ENCODE results near the gene CRB1.

Gene CRB1

GRCh38 chr1:197422993-197423392, 154.9 kb downstream of the CRB1 start:
- no peaks in the 10 kb centered on the region for H3K79me2 ChIP-seq (ENCODE audit: insufficient read depth, low read length)
- no peak overlapping the region for H3K4me3 ChIP-seq (ENCODE audit: low read depth, low read length, poor library complexity, severe bottlenecking)
- no peaks in the 10 kb centered on the region for H3K9me3 ChIP-seq (ENCODE audit: low read length)
- no peaks in the 10 kb centered on the region for H3F3A ChIP-seq (ENCODE audit: insufficient read depth, low read length)
- no peak overlapping the region for H3K9ac ChIP-seq (ENCODE audit: low read length)
- no peaks in the 10 kb centered on the region for H4K20me1 ChIP-seq (ENCODE audit: insufficient read depth, low read length)
- no peaks in the 10 kb centered on the region for H3K9me2 ChIP-seq (ENCODE audit: low read depth, low read length)
- H3K4me1 ChIP-seq (ENCODE audit: insufficient read depth, low read length, severe bottlenecking): no peaks in the 10 kb centered on the region
- no peak for TF ChIP-seq EZH2 (IDR thresholded peaks at IDR 0.05; ENCODE audit: borderline replicate concordance, low read length)
- no peak for TF ChIP-seq CTCF (IDR thresholded peaks at IDR 0.05; ENCODE audit: low read length)
- H3K27me3 ChIP-seq (ENCODE audit: insufficient read depth, low read length): no peaks in the 10 kb centered on the region
- no peaks in the 10 kb centered on the region for H3K36me3 ChIP-seq (ENCODE audit: insufficient read depth, low read length)
- no peak overlapping the region for H2AFZ ChIP-seq (ENCODE audit: low read length)
- H3K4me2 ChIP-seq (ENCODE audit: low read length): no peak overlapping the region
- no peak overlapping the region for H3K27ac ChIP-seq (ENCODE audit: low read depth, low read length, poor library complexity, severe bottlenecking)

GRCh38 chr1:197424380-197424779, 156.3 kb downstream of the CRB1 start:
- no peaks in the 10 kb centered on the region for H3K79me2 ChIP-seq (ENCODE audit: insufficient read depth, low read length)
- H3K4me3 ChIP-seq (ENCODE audit: low read depth, low read length, poor library complexity, severe bottlenecking): no peak overlapping the region
- no peaks in the 10 kb centered on the region for H3K4me1 ChIP-seq (ENCODE audit: insufficient read depth, low read length, severe bottlenecking)
- no peak overlapping the region for H3K9ac ChIP-seq (ENCODE audit: low read length)
- H2AFZ ChIP-seq (ENCODE audit: low read length): no peak overlapping the region
- no peaks in the 10 kb centered on the region for H4K20me1 ChIP-seq (ENCODE audit: insufficient read depth, low read length)
- no peaks in the 10 kb centered on the region for H3K9me2 ChIP-seq (ENCODE audit: low read depth, low read length)
- H3K9me3 ChIP-seq (ENCODE audit: low read length): no peaks in the 10 kb centered on the region
- no peaks in the 10 kb centered on the region for H3F3A ChIP-seq (ENCODE audit: insufficient read depth, low read length)
- H3K4me2 ChIP-seq (ENCODE audit: low read length): no peak overlapping the region
- H3K27ac ChIP-seq (ENCODE audit: low read depth, low read length, poor library complexity, severe bottlenecking): no peak overlapping the region
- H3K27me3 ChIP-seq (ENCODE audit: insufficient read depth, low read length): no peaks in the 10 kb centered on the region
- TF ChIP-seq CTCF (IDR thresholded peaks at IDR 0.05; ENCODE audit: low read length): no peak
- TF ChIP-seq EZH2 (IDR thresholded peaks at IDR 0.05; ENCODE audit: borderline replicate concordance, low read length): no peak
- no peaks in the 10 kb centered on the region for H3K36me3 ChIP-seq (ENCODE audit: insufficient read depth, low read length)

- Histone ChIP-seq H3F3A (ENCODE audit: insufficient read depth, low read length) (no peaks in the 10 kb centered on the region), H3K36me3 (ENCODE audit: insufficient read depth, low read length) (no peaks in the 10 kb centered on the region), H3K79me2 (ENCODE audit: insufficient read depth, low read length) (no peaks in the 10 kb centered on the region), H3K9ac (ENCODE audit: low read length) (no peak overlapping the region), H3K27me3 (ENCODE audit: insufficient read depth, low read length) (no peaks in the 10 kb centered on the region), H4K20me1 (ENCODE audit: insufficient read depth, low read length) (no peaks in the 10 kb centered on the region), H3K4me1 (ENCODE audit: insufficient read depth, low read length, severe bottlenecking) (no peaks in the 10 kb centered on the region), H3K4me2 (ENCODE audit: low read length) (no peak overlapping the region), H3K9me3 (ENCODE audit: low read length) (no peaks in the 10 kb centered on the region), H3K9me2 (ENCODE audit: low read depth, low read length) (no peaks in the 10 kb centered on the region), H3K27ac (ENCODE audit: low read depth, low read length, poor library complexity, severe bottlenecking) (no peak overlapping the region), H3K4me3 (ENCODE audit: low read depth, low read length, poor library complexity, severe bottlenecking) (no peak overlapping the region), H2AFZ (ENCODE audit: low read length) (no peak overlapping the region)
- no peak for TF ChIP-seq EZH2 (IDR thresholded peaks at IDR 0.05; ENCODE audit: borderline replicate concordance, low read length)
- no peak for TF ChIP-seq CTCF (IDR thresholded peaks at IDR 0.05; ENCODE audit: low read length)
Measured at GRCh38 chr1:197429372-197429771, 161.3 kb downstream of the CRB1 start.

All from OCI-LY1 (cell line).